Measurements from ENCODE around the gene CLTC.
"Not testable (repeated sequence)": the region's sequence is repeated elsewhere in the genome, so short reads cannot be mapped to it uniquely, and the experiment has no call there.

The CLTC gene

GRCh38 chr17:59634632-59635541 lies 15.2 kb downstream of the CLTC start:
- no peak for DNase-seq

GRCh38 chr17:59637611-59638310 lies 18.1 kb downstream of the CLTC start:
- DNase-seq, result no peak

- no peak for DNase-seq
Observed at GRCh38 chr17:59638553-59638952, 18.9 kb downstream of the CLTC start.

GRCh38 chr17:59641799-59642484 lies 22.2 kb downstream of the CLTC start:
- DNase-seq, result no peak

GRCh38 chr17:59642565-59642964 lies 22.9 kb downstream of the CLTC start:
- no peak for DNase-seq

GRCh38 chr17:59643159-59644140 lies 23.8 kb downstream of the CLTC start:
- no peak for DNase-seq

- DNase-seq, result no peak
Observed at GRCh38 chr17:59647288-59647687, 27.6 kb downstream of the CLTC start.

- DNase-seq, result no peak
Observed at GRCh38 chr17:59649886-59650285, 30.2 kb downstream of the CLTC start.

GRCh38 chr17:59650642-59651041 lies 30.9 kb downstream of the CLTC start:
- DNase-seq, result no peak

- DNase-seq, result no peak
Observed at GRCh38 chr17:59651346-59651745, 31.7 kb downstream of the CLTC start.

GRCh38 chr17:59652119-59652518 lies 32.4 kb downstream of the CLTC start:
- DNase-seq, result no peak

GRCh38 chr17:59656624-59657023 lies 36.9 kb downstream of the CLTC start:
- not testable (repeated sequence) for DNase-seq

- no peak for DNase-seq
Observed at GRCh38 chr17:59666235-59666634, 46.5 kb downstream of the CLTC start.

- no peak for DNase-seq
Observed at GRCh38 chr17:59668816-59669215, 49.1 kb downstream of the CLTC start.

GRCh38 chr17:59669411-59669810 lies 49.7 kb downstream of the CLTC start:
- no peak for DNase-seq

GRCh38 chr17:59669944-59670343 lies 50.2 kb downstream of the CLTC start:
- DNase-seq, result no peak

GRCh38 chr17:59671386-59671785 lies 51.7 kb downstream of the CLTC start:
- no peak for DNase-seq

- DNase-seq, result no peak
Observed at GRCh38 chr17:59675231-59675630, 55.5 kb downstream of the CLTC start.

GRCh38 chr17:59676716-59677115 lies 57.0 kb downstream of the CLTC start:
- DNase-seq, result no peak

GRCh38 chr17:59678918-59679317 lies 59.2 kb downstream of the CLTC start:
- no peak for DNase-seq

GRCh38 chr17:59680314-59680713 lies 60.6 kb downstream of the CLTC start:
- DNase-seq, result no peak

GRCh38 chr17:59683283-59683682 lies 63.6 kb downstream of the CLTC start:
- DNase-seq, result no peak

All from NCI-H524 (cell line).